ENCODE data around the gene CAMK2A.

Gene CAMK2A

GRCh38 chr5:150283904-150284303 is 5.7 kb downstream of the CAMK2A start:
- no peak for DNase-seq

GRCh38 chr5:150281987-150282386 is 7.6 kb downstream of the CAMK2A start:
- peak in 1 of 56 donors; percentile 29 for DNase-seq

- no peak for DNase-seq
Measured at GRCh38 chr5:150279330-150280020, 10.1 kb downstream of the CAMK2A start.

GRCh38 chr5:150278916-150279315 is 10.7 kb downstream of the CAMK2A start:
- no peak for DNase-seq

- peak in 3 of 56 donors; percentile 37 to 43 (median 37) for DNase-seq
Measured at GRCh38 chr5:150278046-150278730, 11.4 kb downstream of the CAMK2A start.

GRCh38 chr5:150277043-150277442 is 12.5 kb downstream of the CAMK2A start:
- DNase-seq: no peak

- DNase-seq: no peak
Measured at GRCh38 chr5:150274811-150275210, 14.8 kb downstream of the CAMK2A start.

- DNase-seq: peak in 13 of 56 donors; percentile 19 to 64 (median 45)
Measured at GRCh38 chr5:150272531-150272930, 17.0 kb downstream of the CAMK2A start.

- DNase-seq: no peak
Measured at GRCh38 chr5:150271923-150272322, 17.6 kb downstream of the CAMK2A start.

GRCh38 chr5:150271296-150271692 is 18.3 kb downstream of the CAMK2A start:
- no peak for DNase-seq

GRCh38 chr5:150270541-150271295 is 18.9 kb downstream of the CAMK2A start:
- DNase-seq: peak in 1 of 56 donors; percentile 36

GRCh38 chr5:150266871-150267291 is 22.7 kb downstream of the CAMK2A start:
- DNase-seq: no peak

GRCh38 chr5:150265870-150266383 is 23.6 kb downstream of the CAMK2A start:
- no peak for DNase-seq

GRCh38 chr5:150264667-150265603 is 24.6 kb downstream of the CAMK2A start:
- no peak for DNase-seq

- peak in 1 of 56 donors; percentile 18 for DNase-seq
Measured at GRCh38 chr5:150263801-150264621, 25.6 kb downstream of the CAMK2A start.

- no peak for DNase-seq
Measured at GRCh38 chr5:150263375-150263775, 26.2 kb downstream of the CAMK2A start.

GRCh38 chr5:150262502-150262901 is 27.1 kb downstream of the CAMK2A start:
- DNase-seq: no peak

- DNase-seq: no peak
Measured at GRCh38 chr5:150261231-150261630, 28.3 kb downstream of the CAMK2A start.

GRCh38 chr5:150258130-150258529 is 31.4 kb downstream of the CAMK2A start:
- peak in 5 of 56 donors; percentile 23 to 40 (median 30) for DNase-seq

GRCh38 chr5:150257424-150257823 is 32.1 kb downstream of the CAMK2A start:
- DNase-seq: no peak

Measured in amygdala (tissue), 56 donors.